Neural cell (in vitro differentiated cells): ENCODE data around the gene HCLS1.

Experiments
- EP300 ChIP-seq: fragments of 450-650 bp; conservative IDR thresholded peaks from 2 replicates; pipeline ENCODE4 v1.6.1; 2014; ENCODE audit warnings: antibody characterized with exemption, mild to moderate bottlenecking, moderate library complexity; ENCODE audit not compliant: poor library complexity, severe bottlenecking
- EZH2 ChIP-seq: fragments of 200-600, 300-800 bp; shearing (Covaris generic), sonication (generic); IDR thresholded peaks from 2 replicates; pipeline ENCODE4 v1.6.1; 2014; ENCODE audit warnings: antibody characterized with exemption, low read length, borderline replicate concordance, mild to moderate bottlenecking; ENCODE audit not compliant: insufficient read depth, poor library complexity, severe bottlenecking
- MXI1 ChIP-seq: fragments of 450-650 bp; conservative IDR thresholded peaks from 2 replicates; pipeline ENCODE4 v1.6.1; 2014; ENCODE audit warnings: antibody characterized with exemption, mild to moderate bottlenecking; ENCODE audit not compliant: poor library complexity, severe bottlenecking
- POLR2AphosphoS5 ChIP-seq: IDR thresholded peaks from 2 replicates; pipeline ENCODE4 v1.6.1; 2012
- RAD21 ChIP-seq: fragments of 450-650 bp; conservative IDR thresholded peaks from 2 replicates; pipeline ENCODE4 v1.6.1; 2014; ENCODE audit warnings: antibody characterized with exemption, mild to moderate bottlenecking, moderate library complexity
- SMC3 ChIP-seq: fragments of 450-650 bp; conservative IDR thresholded peaks from 2 replicates; pipeline ENCODE4 v1.6.1; 2014; ENCODE audit warnings: antibody characterized with exemption, mild to moderate bottlenecking, moderate library complexity; ENCODE audit not compliant: poor library complexity
- TAF1 ChIP-seq: IDR thresholded peaks from 2 replicates; pipeline ENCODE4 v1.6.1; 2012; ENCODE audit warnings: low read depth
- TF ChIP-seq, protein P1 (sequence below): fragments of 450-650 bp; IDR thresholded peaks from 2 replicates; pipeline ENCODE4 v1.5.1; 2014; ENCODE audit warnings: antibody characterized with exemption, mild to moderate bottlenecking, moderate library complexity; ENCODE audit not compliant: poor library complexity, severe bottlenecking

DNA sequence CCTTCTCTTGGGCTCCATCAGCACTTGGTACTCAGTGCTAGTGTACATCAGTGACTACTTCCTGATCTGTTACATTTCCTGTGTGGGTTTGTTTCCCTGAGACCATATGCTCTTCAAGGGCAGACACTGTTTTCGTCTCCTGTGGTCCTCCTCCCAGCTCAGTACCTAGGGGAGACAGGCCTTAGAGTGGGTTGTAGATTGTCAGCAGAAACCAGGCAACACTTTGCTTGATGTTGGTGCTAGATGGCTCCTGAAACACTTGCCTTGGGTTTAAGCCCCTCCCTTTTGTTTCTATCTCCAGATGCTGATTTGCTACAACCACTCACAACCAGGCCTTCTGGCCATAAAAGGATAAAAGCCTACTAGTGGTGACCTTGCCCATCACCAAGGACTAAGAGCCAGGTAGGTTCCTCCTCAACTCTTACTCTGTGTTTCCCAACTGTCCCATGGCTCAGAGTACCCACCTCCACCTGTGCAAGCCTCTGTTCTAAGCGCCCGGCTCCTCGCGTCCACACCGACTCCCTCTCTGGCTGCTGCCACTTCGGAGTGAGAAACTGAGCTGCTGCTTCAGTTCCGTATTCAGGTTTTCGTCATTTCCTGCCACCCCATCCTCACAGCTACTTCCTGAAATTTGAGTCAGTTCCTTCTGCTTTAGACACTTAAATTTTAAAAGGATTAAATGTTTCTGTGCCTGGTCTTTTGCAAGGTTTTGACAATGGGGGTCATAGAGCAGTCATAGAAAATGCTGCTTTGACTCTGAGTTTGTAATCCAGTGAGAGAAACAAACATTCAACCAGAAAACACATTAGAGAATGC, at the start of gene HCLS1:
- TF ChIP-seq, protein P1, sequence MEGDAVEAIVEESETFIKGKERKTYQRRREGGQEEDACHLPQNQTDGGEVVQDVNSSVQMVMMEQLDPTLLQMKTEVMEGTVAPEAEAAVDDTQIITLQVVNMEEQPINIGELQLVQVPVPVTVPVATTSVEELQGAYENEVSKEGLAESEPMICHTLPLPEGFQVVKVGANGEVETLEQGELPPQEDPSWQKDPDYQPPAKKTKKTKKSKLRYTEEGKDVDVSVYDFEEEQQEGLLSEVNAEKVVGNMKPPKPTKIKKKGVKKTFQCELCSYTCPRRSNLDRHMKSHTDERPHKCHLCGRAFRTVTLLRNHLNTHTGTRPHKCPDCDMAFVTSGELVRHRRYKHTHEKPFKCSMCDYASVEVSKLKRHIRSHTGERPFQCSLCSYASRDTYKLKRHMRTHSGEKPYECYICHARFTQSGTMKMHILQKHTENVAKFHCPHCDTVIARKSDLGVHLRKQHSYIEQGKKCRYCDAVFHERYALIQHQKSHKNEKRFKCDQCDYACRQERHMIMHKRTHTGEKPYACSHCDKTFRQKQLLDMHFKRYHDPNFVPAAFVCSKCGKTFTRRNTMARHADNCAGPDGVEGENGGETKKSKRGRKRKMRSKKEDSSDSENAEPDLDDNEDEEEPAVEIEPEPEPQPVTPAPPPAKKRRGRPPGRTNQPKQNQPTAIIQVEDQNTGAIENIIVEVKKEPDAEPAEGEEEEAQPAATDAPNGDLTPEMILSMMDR = no peak
- TF ChIP-seq SMC3 = no peak
- no peak for TF ChIP-seq POLR2AphosphoS5
- no peak for TF ChIP-seq MXI1
- no peak for TF ChIP-seq EP300
- TF ChIP-seq EZH2 = no peak
- TF ChIP-seq TAF1 = no peak
- TF ChIP-seq RAD21 = no peak
